ENCODE data around the gene UBE2E2. TPM values are rescaled to one million over a fixed set of nuclear protein-coding genes. Genes with fewer than 3 reads are reported as not detected.
"Not testable (repeated sequence)": the region's sequence is repeated elsewhere in the genome, so short reads cannot be mapped to it uniquely, and the experiment has no call there.

The UBE2E2 gene
- total RNA-seq, 1 donor from 2014 or later, result 46.6 TPM

GRCh38 chr3:23320586-23321570, 117.8 kb downstream of the UBE2E2 start:
- no peak for DNase-seq (ENCODE audit: extremely low read depth, low read depth, low spot score)

GRCh38 chr3:23324745-23325144, 121.6 kb downstream of the UBE2E2 start:
- peak; percentile 47 for DNase-seq (ENCODE audit: extremely low read depth, low read depth, low spot score)

- DNase-seq (ENCODE audit: extremely low read depth, low read depth, low spot score), result no peak
These were observed 122.4 kb downstream of the UBE2E2 start for GRCh38 chr3:23325466-23326065.

GRCh38 chr3:23329471-23330105, 126.5 kb downstream of the UBE2E2 start:
- no peak for DNase-seq (ENCODE audit: extremely low read depth, low read depth, low spot score)

GRCh38 chr3:23330568-23330967, 127.4 kb downstream of the UBE2E2 start:
- DNase-seq (ENCODE audit: extremely low read depth, low read depth, low spot score), result no peak

- DNase-seq (ENCODE audit: extremely low read depth, low read depth, low spot score), result no peak
These were observed 128.2 kb downstream of the UBE2E2 start for GRCh38 chr3:23331141-23331935.

- no peak for DNase-seq (ENCODE audit: extremely low read depth, low read depth, low spot score)
These were observed 130.5 kb downstream of the UBE2E2 start for GRCh38 chr3:23333633-23334032.

GRCh38 chr3:23336853-23337252, 133.7 kb downstream of the UBE2E2 start:
- DNase-seq (ENCODE audit: extremely low read depth, low read depth, low spot score), result not testable (repeated sequence)

- no peak for DNase-seq (ENCODE audit: extremely low read depth, low read depth, low spot score)
These were observed 138.2 kb downstream of the UBE2E2 start for GRCh38 chr3:23341147-23341838.

- DNase-seq (ENCODE audit: extremely low read depth, low read depth, low spot score), result no peak
These were observed 139.2 kb downstream of the UBE2E2 start for GRCh38 chr3:23342343-23342742.

- DNase-seq (ENCODE audit: extremely low read depth, low read depth, low spot score), result no peak
These were observed 140.4 kb downstream of the UBE2E2 start for GRCh38 chr3:23343509-23343908.

- DNase-seq (ENCODE audit: extremely low read depth, low read depth, low spot score), result no peak
These were observed 141.8 kb downstream of the UBE2E2 start for GRCh38 chr3:23344886-23345285.

GRCh38 chr3:23349444-23349843, 146.3 kb downstream of the UBE2E2 start:
- DNase-seq (ENCODE audit: extremely low read depth, low read depth, low spot score), result not testable (repeated sequence)

GRCh38 chr3:23356169-23356568, 153.0 kb downstream of the UBE2E2 start:
- no peak for DNase-seq (ENCODE audit: extremely low read depth, low read depth, low spot score)

GRCh38 chr3:23356923-23357322, 153.8 kb downstream of the UBE2E2 start:
- no peak for DNase-seq (ENCODE audit: extremely low read depth, low read depth, low spot score)

GRCh38 chr3:23359116-23359515, 156.0 kb downstream of the UBE2E2 start:
- no peak for DNase-seq (ENCODE audit: extremely low read depth, low read depth, low spot score)

- no peak for DNase-seq (ENCODE audit: extremely low read depth, low read depth, low spot score)
These were observed 161.9 kb downstream of the UBE2E2 start for GRCh38 chr3:23365066-23365465.

GRCh38 chr3:23368731-23369130, 165.6 kb downstream of the UBE2E2 start:
- no peak for DNase-seq (ENCODE audit: extremely low read depth, low read depth, low spot score)

- DNase-seq (ENCODE audit: extremely low read depth, low read depth, low spot score), result no peak
These were observed 169.2 kb downstream of the UBE2E2 start for GRCh38 chr3:23372285-23372684.
